HEK293 (cell line): ENCODE measurements around the gene PAPLN.

Experiments
- CTCF ChIA-PET: fragments of 350-600 bp; formaldehyde crosslinking; extraction: SDS; loops from one replicate; lab custom pipeline; 2021; ENCODE audit warnings: antibody characterized with exemption; lab: Yijun Ruan, JAX
- POLR2A ChIA-PET: fragments of 300-600 bp; formaldehyde crosslinking; extraction: SDS; loops from one replicate; lab custom pipeline; 2020; ENCODE audit warnings: antibody characterized with exemption, inconsistent platforms; lab: Yijun Ruan, JAX
- H3K27ac ChIP-seq: fragments of 200-500 bp; sonication (Bioruptor generic); 2 replicates; pipeline ENCODE4 v1.5.1; 2014; ENCODE audit warnings: low read depth, low read length, control low read depth, inconsistent platforms; ENCODE audit errors: extremely low read depth
- H3K36me3 ChIP-seq, 2 experiments: fragments of 200-500 bp in 1 of 2; sonication (Bioruptor generic) in 1 of 2; 1 replicate in 1 of 2; 2 replicates in 1 of 2; pipeline ENCODE4 v1.5.1; 2014 to 2017; ENCODE audit warnings: inconsistent platforms in 2 of 2, low read length in 2 of 2; ENCODE audit not compliant: control insufficient read depth in 2 of 2, insufficient read depth in 1 of 2
- H3K4me1 ChIP-seq: fragments of 200-500 bp; sonication (Bioruptor generic); 2 replicates; pipeline ENCODE4 v1.5.1; 2014; ENCODE audit warnings: mild to moderate bottlenecking, low read length, inconsistent platforms; ENCODE audit not compliant: control insufficient read depth, insufficient read depth
- H3K4me3 ChIP-seq: 2 replicates; pipeline ENCODE4 v1.5.1; 2011; ENCODE audit warnings: low read depth, mild to moderate bottlenecking, control low read depth, low read length, moderate library complexity
- H3K9me3 ChIP-seq: fragments of 200-500 bp; sonication (Bioruptor generic); 2 replicates; pipeline ENCODE4 v1.5.1; 2014; ENCODE audit warnings: low read depth, low read length, inconsistent platforms; ENCODE audit not compliant: control insufficient read depth, insufficient read depth
- FEZF1 ChIP-seq: fragments of 450-650 bp; formaldehyde crosslinking; IDR thresholded peaks from 2 replicates; pipeline ENCODE4 v1.5.1; 2016; ENCODE audit warnings: missing biosample characterization, missing genetic modification characterization
- IKZF3 ChIP-seq: fragments of 450-650 bp; IDR thresholded peaks from 2 replicates; pipeline ENCODE4 v1.5.0; 2018; ENCODE audit warnings: missing biosample characterization, mild to moderate bottlenecking, missing genetic modification characterization, moderate library complexity
- KLF10 ChIP-seq: fragments of 450-650 bp; IDR thresholded peaks from 2 replicates; pipeline ENCODE4 v1.5.1; 2018; ENCODE audit warnings: missing biosample characterization, mild to moderate bottlenecking, missing genetic modification characterization
- KLF8 ChIP-seq: fragments of 450-650 bp; formaldehyde crosslinking; IDR thresholded peaks from 2 replicates; pipeline ENCODE4 v1.5.1; 2016; ENCODE audit warnings: missing biosample characterization, missing genetic modification characterization
- PBX3 ChIP-seq: sonication (generic); formaldehyde crosslinking; IDR thresholded peaks from 2 replicates; pipeline ENCODE4 v1.8.1; 2022; ENCODE audit warnings: mild to moderate bottlenecking, moderate library complexity, missing genetic modification reagents
- SCRT2 ChIP-seq: fragments of 450-650 bp; formaldehyde crosslinking; IDR thresholded peaks from 2 replicates; pipeline ENCODE4 v1.5.1; 2016; ENCODE audit warnings: missing biosample characterization, missing genetic modification characterization
- YY2 ChIP-seq: fragments of 450-650 bp; formaldehyde crosslinking; IDR thresholded peaks from 2 replicates; pipeline ENCODE4 v1.5.1; 2016; ENCODE audit warnings: missing biosample characterization, missing genetic modification characterization
- ZBTB11 ChIP-seq: fragments of 450-650 bp; formaldehyde crosslinking; conservative IDR thresholded peaks from 2 replicates; pipeline ENCODE4 v1.5.1; 2016; ENCODE audit warnings: low read depth, missing biosample characterization, missing genetic modification characterization
- ZBTB21 ChIP-seq: fragments of 450-650 bp; formaldehyde crosslinking; IDR thresholded peaks from 2 replicates; pipeline ENCODE4 v1.5.1; 2017; ENCODE audit warnings: missing biosample characterization, missing genetic modification characterization
- ZNF133 ChIP-seq: fragments of 450-650 bp; formaldehyde crosslinking; IDR thresholded peaks from 2 replicates; pipeline ENCODE4 v1.5.1; 2016; ENCODE audit warnings: missing biosample characterization, missing genetic modification characterization
- ZNF335 ChIP-seq: fragments of 450-650 bp; formaldehyde crosslinking; conservative IDR thresholded peaks from 2 replicates; pipeline ENCODE4 v1.5.1; 2016; ENCODE audit warnings: missing biosample characterization, missing genetic modification characterization
- ZNF423 ChIP-seq: fragments of 450-650 bp; formaldehyde crosslinking; IDR thresholded peaks from 2 replicates; pipeline ENCODE4 v1.5.1; 2016; ENCODE audit warnings: missing biosample characterization, missing genetic modification characterization
- ZNF514 ChIP-seq: fragments of 450-650 bp; formaldehyde crosslinking; IDR thresholded peaks from 2 replicates; pipeline ENCODE4 v1.5.1; 2016; ENCODE audit warnings: missing biosample characterization, missing genetic modification characterization
- ZNF521 ChIP-seq: fragments of 450-650 bp; formaldehyde crosslinking; IDR thresholded peaks from 2 replicates; pipeline ENCODE4 v1.5.1; 2017; ENCODE audit warnings: missing biosample characterization, mild to moderate bottlenecking, missing genetic modification characterization
- ZNF544 ChIP-seq: fragments of 450-650 bp; formaldehyde crosslinking; IDR thresholded peaks from 2 replicates; pipeline ENCODE4 v1.5.0; 2017; ENCODE audit warnings: missing biosample characterization, missing genetic modification characterization
- ZNF555 ChIP-seq: fragments of 450-650 bp; formaldehyde crosslinking; conservative IDR thresholded peaks from 2 replicates; pipeline ENCODE4 v1.5.1; 2017; ENCODE audit warnings: missing biosample characterization, mild to moderate bottlenecking, missing genetic modification characterization, inconsistent platforms
- ZNF560 ChIP-seq: fragments of 450-650 bp; formaldehyde crosslinking; IDR thresholded peaks from 2 replicates; pipeline ENCODE4 v1.5.1; 2017; ENCODE audit warnings: missing biosample characterization, missing genetic modification characterization, borderline replicate concordance
- ZNF580 ChIP-seq: fragments of 450-650 bp; formaldehyde crosslinking; IDR thresholded peaks from 2 replicates; pipeline ENCODE4 v1.5.1; 2016; ENCODE audit warnings: missing biosample characterization, missing genetic modification characterization
- ZNF621 ChIP-seq: fragments of 450-650 bp; formaldehyde crosslinking; IDR thresholded peaks from 2 replicates; pipeline ENCODE4 v1.5.1; 2017; ENCODE audit warnings: missing biosample characterization, missing genetic modification characterization
- ZNF629 ChIP-seq: fragments of 450-650 bp; formaldehyde crosslinking; IDR thresholded peaks from 2 replicates; pipeline ENCODE4 v1.5.1; 2017; ENCODE audit warnings: missing biosample characterization, missing genetic modification characterization
- ZNF791 ChIP-seq: fragments of 450-650 bp; formaldehyde crosslinking; IDR thresholded peaks from 2 replicates; pipeline ENCODE4 v1.5.1; 2016; ENCODE audit warnings: missing biosample characterization, missing genetic modification characterization
- ZNF843 ChIP-seq: fragments of 450-650 bp; formaldehyde crosslinking; IDR thresholded peaks from 2 replicates; pipeline ENCODE4 v1.5.1; 2016; ENCODE audit warnings: missing biosample characterization, missing genetic modification characterization
- ZSCAN23 ChIP-seq: fragments of 450-650 bp; formaldehyde crosslinking; IDR thresholded peaks from 2 replicates; pipeline ENCODE4 v1.5.1; 2016; ENCODE audit warnings: missing biosample characterization, missing genetic modification characterization
- TF ChIP-seq, protein P1 (sequence below): fragments of 450-650 bp; formaldehyde crosslinking; IDR thresholded peaks from 2 replicates; pipeline ENCODE4 v1.5.1; 2016; ENCODE audit warnings: missing biosample characterization, missing genetic modification characterization, borderline replicate concordance

The PAPLN gene

GRCh38 chr14:73244541-73245290, 7.4 kb downstream of the PAPLN start:
- POLR2A ChIA-PET: no interaction called here
- no peaks in the 10 kb centered on the region for H3K4me1 ChIP-seq
- TF ChIP-seq ZNF580 (tag by site-specific recombination): no peak
- TF ChIP-seq IKZF3 (tag by site-specific recombination): no peak
- TF ChIP-seq, protein P1, sequence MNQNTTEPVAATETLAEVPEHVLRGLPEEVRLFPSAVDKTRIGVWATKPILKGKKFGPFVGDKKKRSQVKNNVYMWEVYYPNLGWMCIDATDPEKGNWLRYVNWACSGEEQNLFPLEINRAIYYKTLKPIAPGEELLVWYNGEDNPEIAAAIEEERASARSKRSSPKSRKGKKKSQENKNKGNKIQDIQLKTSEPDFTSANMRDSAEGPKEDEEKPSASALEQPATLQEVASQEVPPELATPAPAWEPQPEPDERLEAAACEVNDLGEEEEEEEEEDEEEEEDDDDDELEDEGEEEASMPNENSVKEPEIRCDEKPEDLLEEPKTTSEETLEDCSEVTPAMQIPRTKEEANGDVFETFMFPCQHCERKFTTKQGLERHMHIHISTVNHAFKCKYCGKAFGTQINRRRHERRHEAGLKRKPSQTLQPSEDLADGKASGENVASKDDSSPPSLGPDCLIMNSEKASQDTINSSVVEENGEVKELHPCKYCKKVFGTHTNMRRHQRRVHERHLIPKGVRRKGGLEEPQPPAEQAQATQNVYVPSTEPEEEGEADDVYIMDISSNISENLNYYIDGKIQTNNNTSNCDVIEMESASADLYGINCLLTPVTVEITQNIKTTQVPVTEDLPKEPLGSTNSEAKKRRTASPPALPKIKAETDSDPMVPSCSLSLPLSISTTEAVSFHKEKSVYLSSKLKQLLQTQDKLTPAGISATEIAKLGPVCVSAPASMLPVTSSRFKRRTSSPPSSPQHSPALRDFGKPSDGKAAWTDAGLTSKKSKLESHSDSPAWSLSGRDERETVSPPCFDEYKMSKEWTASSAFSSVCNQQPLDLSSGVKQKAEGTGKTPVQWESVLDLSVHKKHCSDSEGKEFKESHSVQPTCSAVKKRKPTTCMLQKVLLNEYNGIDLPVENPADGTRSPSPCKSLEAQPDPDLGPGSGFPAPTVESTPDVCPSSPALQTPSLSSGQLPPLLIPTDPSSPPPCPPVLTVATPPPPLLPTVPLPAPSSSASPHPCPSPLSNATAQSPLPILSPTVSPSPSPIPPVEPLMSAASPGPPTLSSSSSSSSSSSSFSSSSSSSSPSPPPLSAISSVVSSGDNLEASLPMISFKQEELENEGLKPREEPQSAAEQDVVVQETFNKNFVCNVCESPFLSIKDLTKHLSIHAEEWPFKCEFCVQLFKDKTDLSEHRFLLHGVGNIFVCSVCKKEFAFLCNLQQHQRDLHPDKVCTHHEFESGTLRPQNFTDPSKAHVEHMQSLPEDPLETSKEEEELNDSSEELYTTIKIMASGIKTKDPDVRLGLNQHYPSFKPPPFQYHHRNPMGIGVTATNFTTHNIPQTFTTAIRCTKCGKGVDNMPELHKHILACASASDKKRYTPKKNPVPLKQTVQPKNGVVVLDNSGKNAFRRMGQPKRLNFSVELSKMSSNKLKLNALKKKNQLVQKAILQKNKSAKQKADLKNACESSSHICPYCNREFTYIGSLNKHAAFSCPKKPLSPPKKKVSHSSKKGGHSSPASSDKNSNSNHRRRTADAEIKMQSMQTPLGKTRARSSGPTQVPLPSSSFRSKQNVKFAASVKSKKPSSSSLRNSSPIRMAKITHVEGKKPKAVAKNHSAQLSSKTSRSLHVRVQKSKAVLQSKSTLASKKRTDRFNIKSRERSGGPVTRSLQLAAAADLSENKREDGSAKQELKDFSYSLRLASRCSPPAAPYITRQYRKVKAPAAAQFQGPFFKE (tag by site-specific recombination): no peak
- no peak for TF ChIP-seq ZNF423 (tag by site-specific recombination)
- TF ChIP-seq YY2 (tag by site-specific recombination): no peak
- no peak for TF ChIP-seq ZNF514 (tag by site-specific recombination)
- no peak for TF ChIP-seq ZNF843 (tag by site-specific recombination)
- TF ChIP-seq ZNF133 (tag by site-specific recombination): no peak
- no peak for TF ChIP-seq KLF8 (tag by site-specific recombination)
- no peak for TF ChIP-seq ZSCAN23 (tag by site-specific recombination)
- no peak for TF ChIP-seq PBX3 (CRISPR knock-in tag)
- no peak for TF ChIP-seq ZNF621
- no peak for TF ChIP-seq ZBTB21 (tag by site-specific recombination)
- no peaks in the 10 kb centered on the region for H3K36me3 ChIP-seq
- no peaks in the 10 kb centered on the region for H3K9me3 ChIP-seq
- H3K27ac ChIP-seq: no peak overlapping the region
- no peak overlapping the region for H3K4me3 ChIP-seq
- CTCF ChIA-PET: interaction anchor here (0.6 kb wide), 1 partner anchor 54 kb away, joined by 3 read pairs; no protein-coding TSS in a partner anchor

DNA sequence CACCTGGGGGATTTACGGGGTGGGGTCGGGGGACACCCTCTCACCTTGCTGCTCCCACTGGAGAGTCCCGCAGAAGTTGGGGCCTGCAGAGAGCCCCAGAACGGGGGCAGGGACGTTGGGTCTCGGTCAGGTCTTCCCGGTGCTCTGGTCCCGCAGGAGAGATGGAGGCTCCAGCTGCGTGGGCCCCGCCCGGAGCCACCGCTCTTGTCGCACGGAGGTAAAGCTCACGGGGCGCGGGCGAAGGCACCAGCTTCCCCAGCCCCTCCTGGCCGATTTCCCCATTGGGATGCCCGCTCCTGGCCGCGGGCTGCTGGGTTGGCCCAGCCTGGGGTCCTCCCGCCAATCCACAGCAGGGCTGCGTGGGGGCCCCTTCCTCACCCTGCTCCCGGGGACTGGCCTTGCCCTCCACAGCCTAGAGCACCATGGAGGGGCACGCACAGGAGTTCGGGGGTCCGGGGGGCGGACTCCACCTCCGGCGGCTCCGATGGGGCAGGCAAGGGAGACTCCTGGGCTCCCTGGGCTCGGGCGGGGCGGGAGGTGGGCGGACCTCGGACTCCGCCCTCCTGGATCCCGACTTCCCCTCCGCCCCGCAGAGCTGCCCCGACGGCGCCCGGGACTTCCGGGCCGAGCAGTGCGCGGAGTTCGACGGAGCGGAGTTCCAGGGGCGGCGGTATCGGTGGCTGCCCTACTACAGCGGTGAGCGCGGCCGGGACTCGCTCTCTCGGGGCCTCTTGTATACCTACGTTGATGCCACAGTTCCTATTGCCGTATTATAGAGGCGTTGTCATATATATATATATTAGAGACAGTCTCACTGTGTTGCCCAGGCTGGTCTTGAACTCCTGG, 8.4 kb downstream of the PAPLN start:
- H3K9me3 ChIP-seq: no peaks in the 10 kb centered on the region
- no peak overlapping the region for H3K4me3 ChIP-seq
- H3K27ac ChIP-seq: no peak overlapping the region
- TF ChIP-seq ZNF555 (tag by site-specific recombination): no peak
- TF ChIP-seq ZNF560 (tag by site-specific recombination): no peak
- TF ChIP-seq KLF10 (tag by site-specific recombination): no peak
- no peak for TF ChIP-seq ZNF791 (tag by site-specific recombination)
- no peak for TF ChIP-seq ZNF629 (tag by site-specific recombination)
- TF ChIP-seq ZNF514 (tag by site-specific recombination): no peak
- no peak for TF ChIP-seq ZNF521 (tag by site-specific recombination)
- TF ChIP-seq ZNF335 (tag by site-specific recombination): no peak
- no peak for TF ChIP-seq SCRT2 (tag by site-specific recombination)
- TF ChIP-seq FEZF1 (tag by site-specific recombination): no peak
- no peak for TF ChIP-seq ZBTB11 (tag by site-specific recombination)
- no peak for TF ChIP-seq ZNF544 (tag by site-specific recombination)
- ChIA-PET CTCF (no interaction called here), POLR2A (no interaction called here)
- no peaks in the 10 kb centered on the region for H3K36me3 ChIP-seq
- H3K4me1 ChIP-seq: no peaks in the 10 kb centered on the region
